Stimulated activated CD4-positive, alpha-beta T cell treated with anti-CD3 and anti-CD28 coated beads, Interleukin-1b, Interleukin-23, amount 100 ng/mL, for 24 hours (primary cell): Measurements from ENCODE around the gene ADCY9.
"Not testable (repeated sequence)": the region's sequence is repeated elsewhere in the genome, so short reads cannot be mapped to it uniquely, and the experiment has no call there.

Experiments used
- DNase-seq, 4 experiments: peaks; one replicate each; pipeline ENCODE4 v3.0.0-alpha.2; 2020; ENCODE audit warnings: low read depth in 4 of 4, low spot score in 1 of 4

Gene ADCY9

GRCh38 chr16:4036952-4037351 lies 79.3 kb downstream of the ADCY9 start:
- DNase-seq = not testable (repeated sequence)

- DNase-seq = no peak
These were observed 81.3 kb downstream of the ADCY9 start for GRCh38 chr16:4034963-4035362.

GRCh38 chr16:4033951-4034350 lies 82.3 kb downstream of the ADCY9 start:
- DNase-seq = no peak

- no peak for DNase-seq
These were observed 83.5 kb downstream of the ADCY9 start for GRCh38 chr16:4032768-4033167.

- no peak for DNase-seq
These were observed 88.1 kb downstream of the ADCY9 start for GRCh38 chr16:4028144-4028543.

- DNase-seq = no peak
These were observed 89.4 kb downstream of the ADCY9 start for GRCh38 chr16:4026854-4027253.

- DNase-seq = no peak
These were observed 90.8 kb downstream of the ADCY9 start for GRCh38 chr16:4025428-4025827.

GRCh38 chr16:4021916-4022315 lies 94.3 kb downstream of the ADCY9 start:
- DNase-seq = no peak

GRCh38 chr16:4021070-4021779 lies 95.0 kb downstream of the ADCY9 start:
- no peak for DNase-seq

GRCh38 chr16:4019371-4019791 lies 96.9 kb downstream of the ADCY9 start:
- no peak for DNase-seq

- no peak for DNase-seq
These were observed 97.9 kb downstream of the ADCY9 start for GRCh38 chr16:4018391-4018790.

GRCh38 chr16:4017807-4018206 lies 98.4 kb downstream of the ADCY9 start:
- no peak for DNase-seq

GRCh38 chr16:4016658-4017057 lies 99.6 kb downstream of the ADCY9 start:
- no peak for DNase-seq

GRCh38 chr16:4016005-4016352 lies 100.3 kb downstream of the ADCY9 start:
- no peak for DNase-seq

GRCh38 chr16:4015275-4016004 lies 100.8 kb downstream of the ADCY9 start:
- no peak for DNase-seq

- DNase-seq = no peak
These were observed 104.2 kb downstream of the ADCY9 start for GRCh38 chr16:4011940-4012629.

GRCh38 chr16:4011225-4011939 lies 104.9 kb downstream of the ADCY9 start:
- no peak for DNase-seq

- DNase-seq = no peak
These were observed 105.8 kb downstream of the ADCY9 start for GRCh38 chr16:4010225-4011158.

- no peak for DNase-seq
These were observed 107.1 kb downstream of the ADCY9 start for GRCh38 chr16:4009177-4009576.

- DNase-seq = no peak
These were observed 108.1 kb downstream of the ADCY9 start for GRCh38 chr16:4008116-4008515.
